ENCODE data around the gene CD6.
"Not testable (repeated sequence)": the region's sequence is repeated elsewhere in the genome, so short reads cannot be mapped to it uniquely, and the experiment has no call there.

The CD6 gene

DNA sequence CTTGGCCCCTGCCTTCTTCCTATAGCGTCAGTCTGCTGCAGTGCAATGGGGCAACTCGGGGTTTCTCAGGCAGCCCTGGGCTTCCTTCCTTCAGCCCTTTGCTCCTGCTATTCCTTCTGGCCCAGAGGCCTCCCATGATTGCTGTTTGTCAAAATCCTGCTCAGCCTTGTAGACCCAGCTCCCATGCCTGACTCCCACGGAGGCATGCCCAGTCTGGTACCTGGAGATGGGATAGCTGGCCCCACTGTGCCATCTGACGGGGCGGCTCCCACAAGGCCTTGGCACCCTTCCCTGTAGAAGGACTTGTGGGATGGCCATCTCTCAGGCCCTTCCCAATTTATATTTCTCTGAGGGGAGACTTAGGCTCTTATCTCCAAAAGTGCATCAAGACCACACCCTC is 590 bp upstream of the CD6 start:
- no peak overlapping the region for H3K4me3 ChIP-seq (ENCODE audit: low read depth, low read length)
- no peak for DNase-seq (ENCODE audit: low read depth, low spot score)
- in situ Hi-C loops (cut with HindIII; ENCODE audit: low sequenced_read_pairs), result no loop called here
- TF ChIP-seq, protein P1, sequence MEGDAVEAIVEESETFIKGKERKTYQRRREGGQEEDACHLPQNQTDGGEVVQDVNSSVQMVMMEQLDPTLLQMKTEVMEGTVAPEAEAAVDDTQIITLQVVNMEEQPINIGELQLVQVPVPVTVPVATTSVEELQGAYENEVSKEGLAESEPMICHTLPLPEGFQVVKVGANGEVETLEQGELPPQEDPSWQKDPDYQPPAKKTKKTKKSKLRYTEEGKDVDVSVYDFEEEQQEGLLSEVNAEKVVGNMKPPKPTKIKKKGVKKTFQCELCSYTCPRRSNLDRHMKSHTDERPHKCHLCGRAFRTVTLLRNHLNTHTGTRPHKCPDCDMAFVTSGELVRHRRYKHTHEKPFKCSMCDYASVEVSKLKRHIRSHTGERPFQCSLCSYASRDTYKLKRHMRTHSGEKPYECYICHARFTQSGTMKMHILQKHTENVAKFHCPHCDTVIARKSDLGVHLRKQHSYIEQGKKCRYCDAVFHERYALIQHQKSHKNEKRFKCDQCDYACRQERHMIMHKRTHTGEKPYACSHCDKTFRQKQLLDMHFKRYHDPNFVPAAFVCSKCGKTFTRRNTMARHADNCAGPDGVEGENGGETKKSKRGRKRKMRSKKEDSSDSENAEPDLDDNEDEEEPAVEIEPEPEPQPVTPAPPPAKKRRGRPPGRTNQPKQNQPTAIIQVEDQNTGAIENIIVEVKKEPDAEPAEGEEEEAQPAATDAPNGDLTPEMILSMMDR (IDR thresholded peaks at IDR 0.05; ENCODE audit: low read depth, low read length), result no peak

DNA sequence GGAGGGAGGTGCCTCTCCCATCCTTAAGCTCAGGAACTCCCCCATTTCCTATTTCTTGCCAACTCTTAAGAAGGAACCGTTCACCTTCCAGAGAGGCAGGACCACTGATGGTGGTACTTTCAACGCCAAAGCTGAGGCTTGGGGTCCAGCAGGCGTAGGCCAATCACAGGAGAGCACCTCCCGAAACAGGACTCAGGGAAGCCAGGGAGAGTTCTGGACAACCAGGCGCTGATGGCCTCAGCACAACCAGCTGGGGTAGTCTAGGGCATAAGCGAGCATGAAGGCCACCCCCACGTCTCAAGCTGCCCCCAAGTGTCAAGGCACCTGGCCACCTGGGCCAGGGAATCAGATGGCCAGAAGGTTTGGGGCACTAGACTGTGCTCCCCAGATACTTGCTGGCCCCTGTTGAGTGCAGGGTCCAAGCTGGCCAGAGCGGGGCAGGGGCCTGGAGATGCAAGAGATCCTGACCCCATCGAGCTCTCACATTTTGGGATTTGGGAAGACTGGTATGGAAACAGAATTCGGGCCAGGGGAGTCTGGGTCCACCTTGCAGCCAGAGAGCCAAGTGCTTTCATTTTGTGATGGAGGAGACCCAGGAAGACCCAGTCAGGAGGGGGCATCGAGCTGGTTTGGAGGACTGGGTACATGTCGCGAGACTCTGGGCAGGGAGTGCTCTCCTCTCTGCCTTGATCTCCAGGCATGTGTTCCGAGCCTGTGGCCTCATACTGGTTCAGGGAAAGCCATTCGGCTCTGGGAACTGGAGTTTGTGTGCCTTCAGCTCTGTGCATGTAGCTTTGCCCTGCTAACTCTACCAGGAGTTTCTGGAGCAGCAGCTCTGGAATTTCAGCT is 926 bp downstream of the CD6 start:
- no peak for DNase-seq (ENCODE audit: low read depth, low spot score)
- in situ Hi-C loops (cut with HindIII; ENCODE audit: low sequenced_read_pairs), result no loop called here
- TF ChIP-seq, protein P1 (IDR thresholded peaks at IDR 0.05; ENCODE audit: low read depth, low read length), result no peak
- no peak overlapping the region for H3K4me3 ChIP-seq (ENCODE audit: low read depth, low read length)

DNA sequence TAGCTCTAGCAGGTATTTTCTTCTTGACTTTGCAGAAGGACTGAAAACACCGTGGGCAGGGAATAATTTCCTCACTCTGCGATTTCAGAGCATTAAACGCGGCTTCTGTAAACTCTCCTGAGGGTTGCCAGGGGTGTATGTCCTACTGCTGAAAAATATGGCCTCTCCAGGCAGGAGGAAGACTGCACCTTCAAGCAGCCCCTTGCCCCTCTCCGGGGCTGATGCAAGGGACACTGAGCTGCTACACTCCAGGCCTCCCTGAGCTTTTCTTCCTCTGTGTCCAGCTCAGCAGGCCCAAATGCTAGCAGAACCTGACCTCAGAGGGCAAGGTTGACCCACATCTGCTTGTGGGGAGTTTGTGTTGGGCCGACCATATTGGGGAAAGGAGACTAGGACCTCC is 2.2 kb downstream of the CD6 start:
- H3K4me3 ChIP-seq (ENCODE audit: low read depth, low read length), result no peak overlapping the region
- in situ Hi-C loops (cut with HindIII; ENCODE audit: low sequenced_read_pairs), result no loop called here
- DNase-seq (ENCODE audit: low read depth, low spot score), result no peak
- TF ChIP-seq, protein P1 (IDR thresholded peaks at IDR 0.05; ENCODE audit: low read depth, low read length), result no peak

DNA sequence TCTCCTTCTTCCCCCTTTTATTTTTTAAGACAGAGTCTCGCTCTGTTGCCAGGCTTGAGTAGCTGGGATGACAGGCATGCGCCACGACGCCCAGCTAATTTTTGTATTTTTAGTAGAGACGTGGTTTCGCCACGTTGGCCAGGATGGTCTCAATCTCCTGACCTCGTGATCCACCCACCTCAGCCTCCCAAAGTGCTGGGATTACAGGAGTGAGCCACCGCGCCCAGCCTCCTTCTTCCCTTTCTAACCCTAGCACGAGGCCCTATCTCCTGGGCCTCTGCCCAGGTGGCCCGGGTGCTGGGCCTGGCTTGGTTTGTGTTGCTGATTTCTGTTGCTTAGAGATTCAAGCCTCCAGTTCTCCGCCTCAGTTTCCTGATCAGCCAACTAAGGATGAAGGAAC is 2.8 kb downstream of the CD6 start:
- in situ Hi-C loops (cut with HindIII; ENCODE audit: low sequenced_read_pairs); H3K4me3 ChIP-seq (ENCODE audit: low read depth, low read length); DNase-seq (ENCODE audit: low read depth, low spot score): not testable (repeated sequence)

DNA sequence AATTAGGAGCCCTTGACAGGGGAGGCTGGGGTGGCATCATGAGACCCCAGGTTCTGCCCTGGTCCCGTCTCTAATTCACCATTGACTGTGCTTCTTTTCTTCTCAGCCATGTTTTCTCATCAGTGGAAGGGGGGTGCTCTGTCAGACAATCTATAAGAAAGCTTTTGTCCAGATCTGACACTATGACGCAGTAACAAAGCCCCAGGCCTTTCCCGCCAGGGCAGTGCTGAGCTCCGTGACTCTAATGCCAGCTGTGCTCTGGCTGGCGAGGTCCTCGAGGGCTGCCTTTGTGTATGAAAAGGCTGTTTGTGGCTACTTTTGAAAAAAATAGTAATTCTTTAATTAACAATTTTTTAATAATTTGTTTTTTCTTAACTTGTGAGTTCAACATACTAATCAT is 3.2 kb downstream of the CD6 start:
- in situ Hi-C loops (cut with HindIII; ENCODE audit: low sequenced_read_pairs), result no loop called here
- no peak overlapping the region for H3K4me3 ChIP-seq (ENCODE audit: low read depth, low read length)
- TF ChIP-seq, protein P1 (IDR thresholded peaks at IDR 0.05; ENCODE audit: low read depth, low read length), result no peak
- no peak for DNase-seq (ENCODE audit: low read depth, low spot score)

DNA sequence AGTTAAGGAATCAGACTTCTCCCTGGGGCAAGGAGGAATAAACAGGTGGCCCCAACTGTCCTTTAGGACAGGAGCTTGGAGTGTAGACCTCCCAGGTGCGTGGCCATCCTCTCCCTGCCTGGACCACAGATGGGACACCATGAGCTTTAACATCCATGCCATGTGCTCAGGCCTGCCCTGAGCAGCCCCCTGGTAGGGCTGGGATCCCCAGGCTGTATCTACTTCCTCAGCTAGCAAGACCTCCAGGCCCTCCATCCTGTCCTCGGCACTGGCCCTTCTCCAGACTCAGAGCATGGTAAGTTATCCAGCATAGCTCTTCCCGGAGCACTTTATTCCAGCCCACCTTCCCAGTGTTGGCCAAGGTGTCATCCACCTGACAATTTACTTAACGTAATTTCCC is 5.7 kb downstream of the CD6 start:
- TF ChIP-seq, protein P1 (IDR thresholded peaks at IDR 0.05; ENCODE audit: low read depth, low read length), result no peak
- no peak for DNase-seq (ENCODE audit: low read depth, low spot score)
- in situ Hi-C loops (cut with HindIII; ENCODE audit: low sequenced_read_pairs), result no loop called here
- no peak overlapping the region for H3K4me3 ChIP-seq (ENCODE audit: low read depth, low read length)

DNA sequence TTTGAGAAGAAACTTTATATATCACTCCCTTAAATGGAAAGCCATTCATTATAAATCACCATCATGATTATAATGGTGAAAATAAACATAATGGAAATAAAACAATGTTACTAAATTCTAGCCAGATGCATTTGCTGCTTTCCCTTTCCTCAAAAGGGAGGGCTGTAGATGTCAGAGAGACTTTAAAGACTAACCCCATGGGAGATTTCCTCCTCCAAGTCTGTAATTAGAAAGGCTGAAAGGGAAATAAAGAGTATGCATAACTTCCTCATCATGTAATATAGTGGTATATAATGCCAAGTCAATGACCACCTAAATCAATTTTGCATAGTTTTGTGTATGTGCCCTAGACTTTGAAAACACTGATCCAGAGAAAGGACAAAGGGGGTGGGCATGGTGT is 6.4 kb downstream of the CD6 start:
- in situ Hi-C loops (cut with HindIII; ENCODE audit: low sequenced_read_pairs), result no loop called here
- no peak overlapping the region for H3K4me3 ChIP-seq (ENCODE audit: low read depth, low read length)
- TF ChIP-seq, protein P1 (IDR thresholded peaks at IDR 0.05; ENCODE audit: low read depth, low read length), result no peak
- DNase-seq (ENCODE audit: low read depth, low spot score), result no peak
